HG03196 (cell line): ENCODE measurements around the gene FOSL2.

Experiments used
- ATAC-seq: cut with Tn5 transposase; IDR thresholded peaks from one replicate; pipeline ENCODE4 v1.9.1; 2021; ENCODE audit not compliant: unreplicated experiment

FOSL2 gene

DNA sequence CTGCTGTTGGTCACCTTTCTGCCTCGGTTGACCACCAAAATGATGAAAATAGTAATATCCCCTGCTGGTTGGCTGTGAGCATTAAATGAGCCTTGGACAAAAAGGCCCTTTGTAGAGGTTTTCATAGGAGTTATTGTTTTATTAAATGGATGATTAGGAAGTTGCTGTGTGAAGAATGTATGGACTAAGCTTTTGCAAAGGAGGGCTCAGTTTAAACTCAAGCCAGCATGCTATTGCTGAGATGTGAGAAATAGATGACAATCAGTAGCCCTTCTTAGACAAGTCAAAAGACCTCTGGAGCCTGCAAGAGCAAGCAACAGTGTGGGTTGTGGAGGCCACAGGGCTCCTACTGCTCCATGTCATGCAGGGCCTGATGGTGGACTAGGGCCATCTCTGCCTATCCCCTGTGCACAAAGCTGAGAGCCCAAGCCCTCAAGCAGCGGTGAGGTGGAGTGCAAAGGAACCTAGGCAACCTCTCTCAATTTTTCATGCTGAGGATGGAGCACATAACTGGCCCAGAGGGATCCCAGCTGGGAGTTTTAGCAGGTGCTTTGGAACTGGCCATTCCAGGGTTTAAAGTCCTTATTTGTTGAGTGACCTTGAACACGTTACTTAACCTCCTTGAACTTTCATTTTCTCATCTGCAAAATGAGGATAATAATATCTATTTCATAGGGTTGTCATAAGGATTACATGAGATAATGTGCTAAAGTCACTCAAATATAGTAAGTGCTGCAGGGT is 37.1 kb downstream of the FOSL2 start:
- no peak for ATAC-seq

DNA sequence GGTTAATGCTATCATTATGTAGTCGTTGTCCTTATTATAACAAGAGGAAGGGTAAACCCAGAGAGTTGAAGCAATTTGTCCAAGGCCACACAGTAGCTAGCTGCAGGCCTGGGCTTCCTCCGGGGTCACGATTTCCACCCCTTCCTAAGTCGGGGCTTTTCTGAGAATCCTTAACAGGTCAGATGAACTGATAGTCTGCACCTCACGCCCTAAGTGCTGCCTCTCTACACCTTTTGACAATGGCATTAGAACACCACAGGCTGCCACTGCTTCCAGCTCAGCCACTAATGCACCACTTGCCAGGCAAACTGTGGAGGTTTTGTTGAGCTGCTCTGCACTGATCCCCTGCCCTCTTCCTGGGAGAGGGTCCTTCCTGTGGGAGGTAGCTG is 37.7 kb downstream of the FOSL2 start:
- ATAC-seq, result no peak

DNA sequence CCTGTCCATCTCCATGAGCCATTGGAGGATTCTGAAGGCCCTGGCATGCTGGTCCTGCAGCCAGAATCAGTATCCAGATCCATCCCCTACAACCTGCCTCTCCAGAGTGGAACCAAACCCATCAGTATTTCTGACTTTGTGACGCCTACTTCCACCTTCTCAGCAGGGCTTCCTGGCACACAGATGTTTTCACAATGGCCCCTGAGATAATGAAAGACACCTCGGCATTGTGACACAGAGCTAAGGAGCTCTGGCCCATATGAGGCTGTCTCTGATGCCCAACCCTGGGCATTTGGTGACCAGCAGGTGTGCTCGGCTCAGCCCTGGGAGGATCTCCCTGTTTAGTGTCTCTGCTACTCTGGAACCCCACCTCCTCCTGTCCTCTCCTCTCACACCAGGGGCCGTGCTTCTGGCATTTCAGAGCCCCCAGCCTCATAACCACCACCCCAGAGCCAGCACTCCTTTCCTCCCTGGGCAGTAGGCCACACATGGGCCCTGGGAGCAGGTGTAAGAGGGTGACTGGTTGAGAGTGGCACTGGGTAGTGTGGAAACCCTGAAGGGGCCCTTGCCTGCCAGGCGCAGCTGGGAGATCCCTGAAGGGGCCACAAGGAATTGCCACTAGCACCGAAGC is 38.2 kb downstream of the FOSL2 start:
- ATAC-seq, result no peak

DNA sequence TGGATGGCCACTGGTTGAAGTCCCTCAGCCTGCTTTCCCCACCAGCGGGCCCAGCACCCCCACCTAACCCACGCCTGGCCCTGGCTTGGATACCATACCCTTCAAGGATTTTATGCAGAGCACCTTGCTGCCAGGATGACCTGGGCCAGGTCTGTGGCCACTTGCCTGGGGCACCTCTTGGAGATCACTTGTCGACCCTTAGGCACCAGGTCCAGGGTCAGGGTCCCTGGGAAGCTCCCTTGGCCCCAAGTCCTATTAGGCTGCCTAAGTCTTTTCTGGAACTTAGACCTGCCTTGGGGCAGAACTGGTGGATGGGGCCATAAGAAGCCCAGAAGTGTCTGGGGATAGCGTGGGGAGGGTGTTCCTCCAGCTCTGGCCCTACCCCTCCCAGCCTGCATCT is 39.1 kb downstream of the FOSL2 start:
- no peak for ATAC-seq

DNA sequence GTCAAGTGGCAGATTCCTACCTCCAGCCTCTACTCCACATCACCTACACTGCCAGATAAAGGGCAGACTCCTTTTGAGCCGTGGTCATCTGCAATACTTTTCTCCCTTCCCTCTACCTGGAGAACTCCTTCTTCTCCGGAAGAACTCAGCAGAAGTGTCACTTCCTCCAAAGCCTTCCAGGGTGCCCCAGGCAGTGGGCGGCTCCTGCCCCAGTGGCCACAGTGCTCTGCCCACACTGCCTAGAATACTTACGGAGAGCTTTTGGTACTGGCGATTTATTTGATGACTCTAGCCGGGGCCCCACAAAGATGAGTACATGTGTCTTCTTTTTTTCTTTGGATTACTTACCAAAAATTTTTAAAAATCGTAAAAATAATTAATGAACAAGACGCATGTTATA is 39.7 kb downstream of the FOSL2 start:
- no peak for ATAC-seq

DNA sequence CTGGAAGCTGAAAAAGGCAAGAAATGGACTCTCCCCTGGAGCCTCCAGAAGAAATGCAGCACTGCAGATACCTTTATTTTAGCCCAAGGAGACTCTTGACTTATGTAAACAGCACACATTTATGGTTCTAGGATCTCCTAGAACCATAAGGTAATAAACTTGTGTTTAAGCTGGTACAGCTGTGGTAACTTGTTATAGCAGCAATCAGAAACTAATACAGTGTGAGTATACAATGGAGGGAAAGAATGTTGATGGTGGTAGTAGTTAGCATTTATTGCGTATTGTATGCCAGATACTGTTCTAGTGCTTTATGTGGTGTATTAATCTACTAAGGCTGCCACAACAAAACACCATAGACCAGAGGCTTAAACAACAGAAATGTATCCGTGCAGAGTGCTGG is 40.6 kb downstream of the FOSL2 start:
- no peak for ATAC-seq

DNA sequence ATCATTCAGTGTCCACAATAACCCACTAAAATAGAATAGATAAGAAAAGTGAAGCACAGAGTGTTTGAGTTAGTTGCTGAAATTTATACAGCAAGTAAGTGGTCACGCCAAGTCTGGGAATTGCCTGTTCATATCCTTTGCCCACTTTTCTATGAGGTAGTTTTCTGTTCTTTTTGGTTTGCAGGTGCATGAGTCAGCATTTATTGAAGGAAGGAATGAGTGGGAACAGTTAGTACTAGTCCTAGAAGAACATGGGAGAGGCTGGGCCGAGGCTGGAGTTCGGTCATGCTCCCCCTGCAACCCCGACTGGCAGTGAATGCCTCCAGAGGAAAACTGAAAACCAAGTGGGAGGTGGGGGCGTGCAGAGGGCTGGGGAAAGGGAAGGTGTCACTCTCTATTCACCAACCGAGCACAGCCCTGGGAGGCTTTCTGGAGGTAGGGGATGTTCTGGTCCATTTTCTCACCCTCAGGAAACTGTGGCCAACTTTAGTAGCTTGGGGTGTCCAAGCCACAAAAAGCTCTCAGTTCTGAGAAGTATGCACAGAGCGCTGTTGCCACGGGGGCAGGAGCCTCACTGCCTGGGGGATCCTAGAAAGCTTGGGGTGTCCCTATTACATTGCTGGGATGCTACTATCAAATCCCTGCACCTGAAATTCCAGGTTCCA is 41.4 kb downstream of the FOSL2 start:
- no peak for ATAC-seq

DNA sequence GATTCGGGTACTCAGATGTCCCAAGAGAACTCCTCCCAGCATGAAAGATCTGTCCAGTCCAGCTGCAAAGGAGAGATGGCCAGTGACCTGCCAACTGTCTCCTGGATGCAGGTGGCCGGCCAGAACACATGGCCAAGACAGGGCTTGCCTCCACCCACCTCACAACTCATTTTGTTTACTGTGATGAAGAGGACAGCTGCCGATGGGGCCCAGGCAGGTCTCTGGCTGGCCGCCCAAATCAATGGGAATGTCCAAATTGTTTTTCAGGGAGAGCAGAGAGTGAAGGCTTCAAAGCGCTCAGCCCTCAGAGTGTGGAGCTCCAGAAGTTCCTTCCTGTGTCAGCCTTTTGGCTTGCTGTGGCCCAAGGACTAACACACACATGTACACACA is 41.9 kb downstream of the FOSL2 start:
- no peak for ATAC-seq

DNA sequence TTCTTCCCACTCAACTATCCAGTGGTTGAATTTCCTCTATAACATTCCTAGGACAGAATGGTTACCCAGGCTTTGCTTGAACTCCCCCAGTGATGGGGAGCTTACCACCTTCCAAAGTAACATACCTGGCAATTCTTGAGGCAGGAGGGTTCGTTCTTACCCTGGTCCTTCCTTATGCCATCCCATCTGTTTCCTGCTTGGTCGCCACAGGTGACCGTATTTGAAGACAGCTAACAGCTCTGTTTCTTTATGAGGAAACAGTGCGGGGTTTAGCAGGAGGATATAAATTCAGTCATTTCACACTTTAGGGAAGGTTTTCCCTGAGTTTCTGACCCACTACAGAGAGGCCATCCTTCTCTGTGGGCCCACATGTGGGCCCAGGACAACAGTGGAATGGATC is 42.6 kb downstream of the FOSL2 start:
- ATAC-seq, result no peak

DNA sequence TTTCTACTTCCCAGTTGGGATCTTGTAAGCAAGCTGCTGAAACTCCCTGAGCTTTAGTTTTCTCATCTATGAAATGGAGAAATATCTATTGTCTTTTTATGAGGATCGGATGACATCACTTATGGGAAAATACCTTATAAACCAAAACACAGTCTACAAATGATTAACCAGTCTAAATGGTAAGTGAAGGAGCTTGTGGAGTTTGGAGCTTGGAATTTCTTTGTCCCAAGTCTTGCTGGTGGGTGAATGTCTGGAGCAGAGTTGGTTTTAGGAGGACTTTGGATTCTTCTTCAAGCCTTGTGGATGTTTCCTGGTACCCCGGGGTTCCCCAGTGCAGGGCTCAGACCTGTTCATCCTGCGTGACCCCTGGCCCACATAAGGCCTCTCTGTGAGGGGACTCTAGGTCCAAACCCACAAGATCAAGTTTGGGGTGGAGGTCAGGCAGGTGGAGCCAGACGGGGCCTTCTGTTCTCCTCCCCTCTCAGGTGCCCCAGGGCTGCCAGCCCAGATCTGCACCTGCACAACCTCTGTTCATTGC is 43.2 kb downstream of the FOSL2 start:
- ATAC-seq, result no peak

DNA sequence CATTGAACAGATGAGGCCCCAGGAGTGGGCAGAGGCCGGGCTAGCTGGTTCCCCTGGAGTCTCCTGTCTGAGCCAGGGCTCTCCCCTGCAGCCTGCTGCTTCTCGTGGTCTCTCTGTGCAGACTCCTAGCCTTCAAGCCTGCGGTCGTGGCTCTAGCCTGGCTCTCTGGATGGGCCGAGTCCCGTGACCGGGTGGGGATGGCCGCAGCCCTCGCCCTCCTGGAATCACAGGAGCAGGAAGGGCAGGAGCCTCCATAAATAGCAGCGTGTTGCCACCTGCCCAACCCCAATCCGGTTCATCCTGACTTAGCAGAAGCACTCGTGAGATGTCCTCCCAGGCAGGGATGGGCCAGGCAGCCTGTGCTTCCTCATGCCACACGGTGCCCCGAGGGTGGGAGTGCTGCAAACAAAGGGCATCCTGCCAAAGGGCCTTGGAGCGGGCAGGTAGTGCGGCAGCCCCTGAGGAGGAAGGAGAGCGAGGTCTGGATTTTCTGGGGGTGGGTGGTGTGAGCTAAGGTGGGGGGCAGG is 43.9 kb downstream of the FOSL2 start:
- no peak for ATAC-seq

DNA sequence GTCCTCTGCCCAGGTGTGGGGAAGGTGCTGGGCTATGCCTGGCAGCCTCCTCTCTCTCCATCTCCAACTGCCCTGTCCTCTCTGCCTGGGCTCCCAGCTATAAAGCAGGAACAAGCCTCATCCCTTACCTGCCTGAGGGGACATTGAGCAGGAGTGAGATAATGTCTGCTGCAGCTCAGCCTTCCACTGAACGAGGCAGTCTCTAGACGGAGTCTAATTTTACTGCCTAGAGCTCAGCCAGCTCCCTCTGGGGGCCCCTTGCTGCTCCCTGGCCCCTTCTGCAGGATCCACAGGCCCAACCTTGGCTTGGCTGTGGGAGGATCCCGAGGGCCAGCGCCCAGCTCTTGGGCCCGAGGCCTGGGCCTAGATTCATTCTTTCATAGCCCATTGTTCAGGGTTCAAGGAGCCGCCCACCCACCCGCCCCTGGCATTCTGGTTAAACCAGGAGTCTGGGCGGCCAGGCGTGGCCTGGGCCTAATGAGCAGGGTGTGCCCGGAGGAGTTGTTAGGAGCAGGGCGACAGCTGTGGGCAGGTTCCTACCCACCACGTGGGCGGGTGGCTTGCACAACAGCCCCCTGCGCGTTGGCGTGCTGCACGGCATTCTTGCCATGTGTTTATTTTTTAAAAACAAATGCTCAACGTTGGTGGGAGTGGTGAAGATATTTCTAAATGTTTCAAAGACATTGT is 44.6 kb downstream of the FOSL2 start:
- ATAC-seq, result no peak

DNA sequence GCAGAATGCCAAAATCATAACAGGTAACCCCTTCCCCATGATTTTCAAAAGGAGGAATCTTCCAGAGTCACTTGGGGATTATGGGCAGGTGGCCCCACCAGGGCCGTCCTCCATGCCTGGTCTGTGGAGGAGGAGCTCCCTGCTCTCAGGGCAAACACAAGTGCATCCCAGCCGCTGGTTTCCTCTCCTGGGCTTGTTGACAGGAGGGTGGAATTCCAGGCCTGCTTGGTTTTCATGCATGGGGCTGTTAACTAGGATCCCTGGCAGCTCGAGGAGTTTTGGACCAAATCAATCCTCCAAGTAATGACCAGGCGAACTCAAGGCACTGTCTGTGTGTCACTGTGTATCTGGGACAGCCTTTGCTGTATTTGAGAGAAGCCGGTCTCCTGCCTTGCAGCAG is 45.3 kb downstream of the FOSL2 start:
- no peak for ATAC-seq

DNA sequence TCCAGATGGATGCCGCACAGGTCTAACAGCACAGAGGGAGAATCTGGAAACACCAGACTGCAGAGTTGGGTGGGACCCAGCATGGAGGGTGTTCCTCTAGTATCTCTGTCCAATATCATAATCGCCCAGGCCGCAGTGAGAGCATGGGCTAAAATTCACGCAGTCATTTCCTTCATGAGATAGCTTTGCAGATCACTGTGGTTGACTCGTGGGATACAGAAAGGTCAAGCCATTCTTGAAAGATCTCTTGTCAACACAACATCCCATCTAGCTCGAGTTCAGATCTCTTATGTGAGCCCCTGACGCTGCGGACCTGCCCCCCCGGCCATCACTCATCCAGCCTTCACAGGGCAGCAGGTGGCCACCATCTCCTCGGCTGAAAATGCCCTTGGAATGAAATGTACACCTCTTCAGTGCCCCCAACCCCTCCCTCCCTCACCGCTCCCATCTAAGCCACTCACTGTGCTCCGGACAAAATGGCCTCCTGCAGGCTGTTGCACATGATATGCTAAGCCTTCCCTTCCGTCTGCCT is 45.9 kb downstream of the FOSL2 start:
- ATAC-seq, result no peak

DNA sequence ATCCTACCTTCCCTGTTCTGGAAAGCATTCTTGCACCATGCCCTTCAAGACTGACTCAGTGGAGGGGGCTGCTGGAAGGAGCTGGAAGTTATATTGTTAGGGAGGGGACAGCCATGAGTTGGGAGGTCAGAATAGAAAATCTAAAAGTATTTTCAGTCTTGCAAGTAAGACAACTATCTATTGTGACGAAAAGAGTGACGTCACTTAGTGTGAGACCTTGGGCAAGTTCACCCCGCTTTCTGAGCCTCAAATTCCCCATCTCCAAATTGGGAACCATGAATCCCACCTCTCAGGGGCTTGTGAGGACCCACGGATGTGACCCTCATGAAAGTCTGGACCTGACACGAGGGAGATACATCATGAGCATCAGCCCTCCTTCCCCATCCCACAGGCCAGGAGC is 46.5 kb downstream of the FOSL2 start:
- ATAC-seq, result no peak

DNA sequence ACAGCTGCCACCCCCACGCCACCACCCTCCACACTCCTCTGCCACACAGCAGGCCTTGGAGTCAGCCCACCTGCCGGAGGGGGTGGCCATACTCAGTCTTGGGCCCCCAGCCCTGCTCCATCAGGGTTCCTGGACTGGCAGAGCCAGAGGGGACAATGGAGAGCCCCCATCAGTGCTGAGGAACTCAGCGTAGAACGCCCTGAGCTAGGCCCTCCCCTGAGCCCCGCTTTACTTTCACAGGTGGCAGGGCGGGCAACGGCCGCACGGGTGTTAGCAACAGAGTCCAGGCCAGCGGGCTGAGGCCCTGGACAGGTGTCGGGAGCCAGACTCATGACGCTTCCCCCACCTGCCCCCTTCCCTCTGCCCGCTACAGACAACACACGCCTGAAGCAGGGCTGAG is 47.1 kb downstream of the FOSL2 start:
- ATAC-seq, result no peak

DNA sequence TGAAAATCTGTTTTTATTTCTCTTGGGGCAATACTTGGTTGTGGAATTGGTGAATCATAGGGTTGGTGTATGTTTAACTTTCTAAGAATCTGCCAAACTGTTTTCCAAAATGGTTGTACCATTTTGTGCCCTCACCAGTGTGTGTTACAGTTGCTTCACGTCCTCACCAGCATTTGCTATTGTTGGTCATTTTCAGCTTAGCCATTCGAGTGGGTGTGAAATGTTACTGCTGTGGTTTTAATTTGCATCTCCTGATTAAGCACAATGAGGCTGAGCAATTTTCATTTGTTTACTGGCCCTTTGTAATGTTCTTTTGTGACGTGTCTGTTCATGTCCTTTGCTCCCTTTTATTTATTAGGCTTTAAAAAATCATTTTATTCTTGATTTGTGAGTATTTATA is 49.7 kb downstream of the FOSL2 start:
- no peak for ATAC-seq

DNA sequence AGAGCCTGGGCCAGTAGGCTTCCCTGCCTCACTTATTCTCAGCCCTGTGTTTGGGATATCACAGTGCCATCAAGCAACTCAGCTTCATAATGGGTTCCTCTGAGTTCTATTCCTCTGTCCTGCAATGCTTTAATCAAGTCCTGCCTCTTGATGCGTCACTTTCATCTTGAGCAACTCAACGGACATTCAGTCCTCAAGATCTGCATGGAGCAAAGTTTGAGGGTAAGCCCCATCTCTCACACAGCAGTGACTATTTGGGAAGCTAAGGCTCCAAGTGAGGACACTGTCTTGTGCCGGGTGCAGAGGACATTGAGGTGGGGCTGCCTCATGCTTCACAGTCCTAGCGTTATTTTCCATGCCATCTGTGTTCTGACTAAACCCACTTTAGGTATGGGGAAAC is 52.3 kb downstream of the FOSL2 start:
- ATAC-seq, result no peak

DNA sequence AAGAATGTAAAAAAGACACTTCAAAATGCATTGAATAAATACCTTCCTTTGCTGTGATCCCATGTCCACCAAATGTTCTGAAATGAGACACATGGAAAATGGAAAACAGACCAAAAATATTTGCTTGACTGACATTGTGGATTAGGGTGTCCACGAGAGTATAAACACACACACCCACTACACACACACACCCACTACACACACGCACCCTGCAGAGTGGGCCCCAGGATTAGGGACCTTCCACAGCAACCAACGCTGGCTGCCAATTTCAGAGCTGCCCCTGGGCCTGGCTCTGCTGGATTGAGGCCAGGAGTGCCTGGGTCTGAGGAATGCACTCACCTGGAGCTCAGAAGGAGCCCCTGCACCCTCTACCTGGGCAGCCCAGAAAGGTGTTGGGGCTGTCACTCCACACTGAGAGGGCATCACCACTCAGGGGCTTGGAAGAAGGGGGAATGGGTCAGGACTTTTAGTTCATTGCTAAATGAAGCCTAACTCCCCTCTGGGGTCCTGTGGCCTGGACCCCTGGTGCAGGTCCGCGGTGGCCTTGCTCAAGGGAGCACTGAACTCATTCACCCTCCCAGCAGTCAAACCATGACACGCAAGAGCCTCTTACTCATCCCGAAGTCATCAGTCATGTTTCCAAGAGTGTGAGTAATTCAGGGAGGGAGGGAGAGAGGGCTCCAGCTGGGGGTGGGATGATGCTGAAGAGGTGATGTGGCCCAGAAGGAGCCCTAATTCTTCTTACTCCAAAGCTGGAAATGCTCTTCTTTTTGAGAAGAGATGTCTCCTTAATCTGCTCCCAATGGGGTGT is 53.0 kb downstream of the FOSL2 start:
- no peak for ATAC-seq

DNA sequence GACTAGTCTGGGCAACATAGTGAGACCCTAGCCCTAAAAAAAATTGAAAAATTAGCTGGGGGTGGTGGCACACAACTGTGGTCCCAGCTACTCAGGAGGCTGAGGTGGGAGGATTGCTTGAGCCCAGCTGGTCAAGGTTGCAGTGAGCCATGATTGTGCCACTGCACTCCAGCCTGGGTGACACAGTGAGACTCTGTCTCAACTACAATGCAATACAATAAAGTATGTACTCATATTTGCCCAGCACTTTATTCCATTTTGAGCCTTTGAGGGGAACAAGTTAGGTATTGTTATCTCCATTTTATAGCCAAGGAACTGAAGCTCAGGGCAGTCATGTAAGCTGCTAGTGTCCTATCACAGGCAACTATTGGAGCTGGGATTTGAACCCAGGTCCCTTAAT is 53.9 kb downstream of the FOSL2 start:
- ATAC-seq, result no peak
